Loucy (cell line): ENCODE results near the gene MROH8.

Experiments
- H2AFZ ChIP-seq: fragments of 200-600 bp; sonication (generic); 2 replicates; pipeline ENCODE4 v1.6.0; 2016; ENCODE audit warnings: antibody characterized with exemption, mild to moderate bottlenecking, low read length, moderate library complexity
- H3F3A ChIP-seq: fragments of 200-600 bp; 2 replicates; pipeline ENCODE4 v1.6.0; 2016; ENCODE audit warnings: antibody characterized with exemption, low read depth, mild to moderate bottlenecking
- H3K27me3 ChIP-seq: fragments of 200-600 bp; sonication (generic); 2 replicates; pipeline ENCODE4 v1.6.1; 2014; ENCODE audit warnings: low read length, mild to moderate bottlenecking; ENCODE audit not compliant: insufficient read depth, poor library complexity, severe bottlenecking
- H3K36me3 ChIP-seq: fragments of 200-600 bp; sonication (generic); 2 replicates; pipeline ENCODE4 v1.6.1; 2016; ENCODE audit warnings: low read length; ENCODE audit not compliant: insufficient read depth
- H3K4me1 ChIP-seq: fragments of 200-600 bp; sonication (generic); 2 replicates; pipeline ENCODE4 v1.5.1; 2014; ENCODE audit warnings: low read length, mild to moderate bottlenecking; ENCODE audit not compliant: insufficient read depth, poor library complexity, severe bottlenecking
- H3K4me2 ChIP-seq: fragments of 200-600 bp; sonication (generic); 2 replicates; pipeline ENCODE4 v1.6.0; 2014; ENCODE audit warnings: antibody characterized with exemption, low read length, low read depth, mild to moderate bottlenecking; ENCODE audit not compliant: poor library complexity, severe bottlenecking
- H3K4me3 ChIP-seq: fragments of 200-600 bp; sonication (generic); 2 replicates; pipeline ENCODE4 v1.5.1; 2014; ENCODE audit warnings: low read length, mild to moderate bottlenecking, mixed read lengths; ENCODE audit not compliant: poor library complexity, severe bottlenecking
- H3K79me2 ChIP-seq: fragments of 200-600 bp; sonication (generic); 2 replicates; pipeline ENCODE4 v1.6.1; 2014; ENCODE audit warnings: low read length; ENCODE audit not compliant: insufficient read depth
- H3K9ac ChIP-seq: fragments of 200-600 bp; sonication (generic); 2 replicates; pipeline ENCODE4 v1.6.0; 2014; ENCODE audit warnings: mild to moderate bottlenecking, low read depth, low read length, moderate library complexity; ENCODE audit not compliant: poor library complexity, severe bottlenecking
- H3K9me2 ChIP-seq: fragments of 200-600 bp; sonication (generic); replicated peaks from 2 replicates; pipeline ENCODE4 v1.6.1; 2016; ENCODE audit warnings: low read depth, low read length, mixed read lengths
- H3K9me3 ChIP-seq: fragments of 200-600 bp; sonication (generic); 2 replicates; pipeline ENCODE4 v1.6.1; 2014; ENCODE audit warnings: mild to moderate bottlenecking, antibody characterized with exemption, low read length, low read depth; ENCODE audit not compliant: insufficient read depth
- H4K20me1 ChIP-seq: fragments of 200-600 bp; sonication (generic); 2 replicates; pipeline ENCODE4 v1.6.0; 2014; ENCODE audit warnings: antibody characterized with exemption, low read length, mild to moderate bottlenecking; ENCODE audit not compliant: insufficient read depth, poor library complexity, severe bottlenecking
- EZH2phosphoT487 ChIP-seq: fragments of 200-600 bp; IDR thresholded peaks from 2 replicates; pipeline ENCODE4 v1.6.1; 2018; ENCODE audit warnings: antibody characterized with exemption, mild to moderate bottlenecking, moderate library complexity, borderline replicate concordance
- TF ChIP-seq, protein P1 (sequence below): fragments of 200-600 bp; sonication (generic); conservative IDR thresholded peaks from 2 replicates; pipeline ENCODE4 v1.5.1; 2014; ENCODE audit warnings: mild to moderate bottlenecking, antibody characterized with exemption, low read length

The MROH8 gene

DNA sequence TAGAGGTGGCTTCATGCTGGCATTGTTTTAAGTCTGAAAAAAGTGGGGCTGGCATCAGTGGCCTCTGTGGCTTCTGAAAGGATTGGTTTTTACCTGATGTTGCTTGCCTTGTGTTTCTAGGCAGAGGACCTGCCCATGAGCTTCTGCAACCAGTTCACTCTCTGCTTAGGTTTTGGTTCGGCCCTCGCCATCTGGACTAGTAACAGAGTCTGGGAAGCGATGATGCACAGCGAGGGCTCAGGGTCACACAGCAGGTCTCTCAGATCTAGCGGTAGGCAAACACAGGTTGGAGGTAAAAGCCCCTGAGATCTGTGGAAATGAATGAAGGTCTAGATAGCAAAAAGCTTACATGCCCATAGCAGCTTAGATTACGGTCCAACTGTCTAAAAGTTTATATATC, 76.8 kb downstream of the MROH8 start:
- TF ChIP-seq, protein P1, sequence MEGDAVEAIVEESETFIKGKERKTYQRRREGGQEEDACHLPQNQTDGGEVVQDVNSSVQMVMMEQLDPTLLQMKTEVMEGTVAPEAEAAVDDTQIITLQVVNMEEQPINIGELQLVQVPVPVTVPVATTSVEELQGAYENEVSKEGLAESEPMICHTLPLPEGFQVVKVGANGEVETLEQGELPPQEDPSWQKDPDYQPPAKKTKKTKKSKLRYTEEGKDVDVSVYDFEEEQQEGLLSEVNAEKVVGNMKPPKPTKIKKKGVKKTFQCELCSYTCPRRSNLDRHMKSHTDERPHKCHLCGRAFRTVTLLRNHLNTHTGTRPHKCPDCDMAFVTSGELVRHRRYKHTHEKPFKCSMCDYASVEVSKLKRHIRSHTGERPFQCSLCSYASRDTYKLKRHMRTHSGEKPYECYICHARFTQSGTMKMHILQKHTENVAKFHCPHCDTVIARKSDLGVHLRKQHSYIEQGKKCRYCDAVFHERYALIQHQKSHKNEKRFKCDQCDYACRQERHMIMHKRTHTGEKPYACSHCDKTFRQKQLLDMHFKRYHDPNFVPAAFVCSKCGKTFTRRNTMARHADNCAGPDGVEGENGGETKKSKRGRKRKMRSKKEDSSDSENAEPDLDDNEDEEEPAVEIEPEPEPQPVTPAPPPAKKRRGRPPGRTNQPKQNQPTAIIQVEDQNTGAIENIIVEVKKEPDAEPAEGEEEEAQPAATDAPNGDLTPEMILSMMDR: no peak
- no peak for TF ChIP-seq EZH2phosphoT487
- H3K79me2 ChIP-seq: no peaks in the 10 kb centered on the region

GRCh38 chr20:37096415-37097041, 82.8 kb downstream of the MROH8 start:
- Histone ChIP-seq H3K27me3 (no peaks in the 10 kb centered on the region), H3K4me1 (peaks cover 41% of the 10 kb centered on the region), H3K4me2 (peak overlapping the region; percentile 88), H3K4me3 (peak overlapping the region; percentile 92), H3K79me2 (peaks cover 39% of the 10 kb centered on the region), H2AFZ (peak overlapping the region; percentile 95), H4K20me1 (peaks cover 18% of the 10 kb centered on the region), H3F3A (no peaks in the 10 kb centered on the region), H3K36me3 (no peaks in the 10 kb centered on the region), H3K9me2 (no peaks in the 10 kb centered on the region), H3K9ac (peak overlapping the region; percentile 93), H3K9me3 (no peaks in the 10 kb centered on the region)
- TF ChIP-seq, protein P1: no peak
- TF ChIP-seq EZH2phosphoT487: no peak

More for the DNA sequence above, 76.8 kb downstream of the MROH8 start:
- H4K20me1 ChIP-seq: no peaks in the 10 kb centered on the region
- no peaks in the 10 kb centered on the region for H3K4me1 ChIP-seq
- no peaks in the 10 kb centered on the region for H3F3A ChIP-seq
- no peaks in the 10 kb centered on the region for H3K36me3 ChIP-seq
- no peaks in the 10 kb centered on the region for H3K9me3 ChIP-seq
- no peaks in the 10 kb centered on the region for H3K9me2 ChIP-seq
- H3K27me3 ChIP-seq: no peaks in the 10 kb centered on the region
- H2AFZ ChIP-seq: no peak overlapping the region
- no peak overlapping the region for H3K4me3 ChIP-seq
- no peak overlapping the region for H3K4me2 ChIP-seq
- no peak overlapping the region for H3K9ac ChIP-seq

- Histone ChIP-seq H4K20me1 (peaks cover 19% of the 10 kb centered on the region), H3K4me1 (peaks cover 47% of the 10 kb centered on the region), H3K4me2 (peak within 1 kb of the TSS; percentile 88), H3F3A (no peaks in the 10 kb centered on the region), H3K9ac (peak within 1 kb of the TSS; percentile 93), H3K79me2 (peaks cover 46% of the 10 kb centered on the region), H3K4me3 (peak within 1 kb of the TSS; percentile 92), H3K9me3 (no peaks in the 10 kb centered on the region), H3K9me2 (no peaks in the 10 kb centered on the region), H3K36me3 (no peaks in the 10 kb centered on the region), H2AFZ (peak within 1 kb of the TSS; percentile 95), H3K27me3 (no peaks in the 10 kb centered on the region)
- no peak for TF ChIP-seq EZH2phosphoT487
- TF ChIP-seq, protein P1: 0 out of 2 replicates have a peak, but pooled peaks have one; percentile 11
Measured at GRCh38 chr20:37095599-37096414, 83.5 kb downstream of the MROH8 start, which contains the start of gene RBL1. Gene RBL1 (minus strand): TSS chr20:37095997. CDS start chr20:37095928, 69 bp downstream.
